Articular chondrocyte of knee joint (primary cell): ENCODE results near the gene SLIT3. TPM values are rescaled to one million over a fixed set of nuclear protein-coding genes. Genes with fewer than 3 reads are reported as not detected.

Experiments
- small RNA-seq: library from RNA; depleted of rRNA; stranded (forward); fragments of <200 nt; gene quantifications from one replicate; pipeline ENCODE3, GENCODE V24; 2012
- total RNA-seq: library from RNA; depleted of rRNA; stranded (reverse); fragments of >200 nt; gene quantifications from 2 replicates; pipeline ENCODE4 v1.2.3, GENCODE V29; 2012

The SLIT3 gene
- total RNA-seq = 1.5 and 1.7 TPM in 2 replicates

DNA sequence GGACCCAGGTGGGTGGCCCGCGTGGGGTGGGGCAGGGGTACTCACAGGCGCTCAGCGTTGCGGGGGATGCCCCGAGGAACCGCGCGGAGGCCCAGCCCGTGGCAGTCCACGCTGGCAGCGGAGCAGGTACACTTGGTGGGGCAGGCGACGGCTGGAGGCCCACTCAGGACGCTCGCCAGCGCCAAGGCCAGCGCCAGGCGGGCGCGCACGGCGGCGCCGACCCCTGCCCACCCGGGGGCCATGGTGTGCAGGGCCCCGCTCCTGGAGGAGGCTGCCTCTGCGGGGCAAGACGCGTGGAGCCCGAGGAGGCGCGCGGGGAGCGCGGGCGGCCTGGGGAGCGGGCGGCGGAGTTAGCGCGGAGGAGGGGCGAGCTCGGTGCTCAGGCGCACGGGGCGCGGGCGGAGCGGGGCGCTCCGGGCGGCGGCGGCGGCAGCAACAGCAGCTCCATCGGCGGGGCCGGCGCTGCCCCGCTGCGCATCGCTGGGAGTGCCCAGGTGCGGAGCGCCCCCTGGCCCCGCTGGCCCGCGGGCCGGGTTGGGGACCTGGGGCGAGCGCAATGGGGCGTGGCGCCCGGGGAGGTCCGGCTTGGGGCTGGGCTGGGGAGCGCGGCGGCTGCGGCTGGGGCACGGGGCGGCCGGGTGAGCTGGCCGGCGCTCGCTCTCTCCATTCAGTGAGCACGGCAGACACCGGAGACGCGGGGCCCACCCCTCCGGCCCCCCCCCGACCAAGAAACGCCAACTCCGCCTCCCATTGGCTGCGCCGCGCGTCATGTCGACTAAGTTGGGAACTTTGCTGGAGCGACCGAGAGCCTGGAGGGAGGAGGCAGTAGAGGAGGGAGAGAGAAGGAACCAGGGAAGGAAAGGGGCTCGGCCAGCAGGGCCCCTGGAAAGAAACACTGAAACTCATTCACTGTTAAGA lies at the start of gene SLIT3:
TSS of gene SLIT3 (minus strand) at position 672 of the 918 bp plus-strand sequence. CDS start at position 242, 430 bp downstream.

Small RNA genes lying within 50 kb of the gene (small RNA-seq; reads per million reads assigned to genes)
- gene MIR218-2 = not detected
- gene MIR585 = 6.4 reads per million, percentile 92 among the genes with 10 or more reads in this experiment
- not detected for gene RF00019
